NCI-H2107 treated with DMSO at 0.1 percent for 48 hours (cell line): Measurements from ENCODE around the gene PKM.

ENCODE experiments used
- DNase-seq: peaks from one replicate; lab custom pipeline; 2025; ENCODE audit not compliant: unreplicated experiment; lab: John Stamatoyannopoulos, UW

Gene PKM

DNA sequence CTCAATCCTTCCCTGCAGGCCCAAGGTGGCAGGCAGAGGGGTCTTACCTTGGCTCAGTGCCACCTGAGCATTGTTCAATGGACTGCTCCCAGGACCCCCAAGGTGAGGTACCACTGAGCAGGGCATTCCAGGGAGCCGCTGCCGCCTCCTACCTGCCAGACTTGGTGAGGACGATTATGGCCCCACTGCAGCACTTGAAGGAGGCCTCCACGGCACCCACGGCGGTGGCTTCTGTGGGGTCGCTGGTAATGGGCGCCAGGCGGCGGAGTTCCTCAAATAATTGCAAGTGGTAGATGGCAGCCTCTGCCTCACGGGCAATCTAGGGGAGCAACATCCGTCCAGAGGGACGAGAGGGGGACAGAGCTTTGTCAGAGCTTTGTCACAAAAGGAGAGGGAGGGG is 28.7 kb downstream of the PKM start:
- DNase-seq: no peak

DNA sequence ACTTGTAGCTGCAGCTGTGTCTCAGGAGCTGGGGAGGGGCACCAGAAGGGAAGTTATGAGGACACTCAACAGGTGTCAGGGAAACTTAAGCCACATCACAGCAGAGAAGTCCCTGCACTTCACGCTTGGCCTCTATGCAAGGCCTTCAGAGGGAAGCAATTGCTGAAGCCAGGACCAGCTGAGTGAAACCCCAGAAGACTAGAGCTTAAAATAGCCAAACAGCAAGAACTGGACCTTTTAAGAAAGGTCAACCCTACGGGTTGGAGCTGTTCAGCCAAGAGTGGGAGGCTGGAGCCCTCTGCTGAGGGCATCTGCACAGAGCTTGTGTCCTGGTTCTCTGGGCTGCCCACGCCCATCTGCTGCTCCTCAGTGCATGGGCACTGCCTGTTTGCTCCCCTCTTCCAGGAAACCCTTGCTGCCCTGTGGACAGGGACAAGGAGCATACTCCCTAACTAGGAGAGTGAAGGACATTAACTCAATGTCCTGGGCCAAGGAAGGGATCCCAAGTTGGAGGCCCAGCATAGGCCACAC is 29.5 kb downstream of the PKM start:
- DNase-seq: no peak

DNA sequence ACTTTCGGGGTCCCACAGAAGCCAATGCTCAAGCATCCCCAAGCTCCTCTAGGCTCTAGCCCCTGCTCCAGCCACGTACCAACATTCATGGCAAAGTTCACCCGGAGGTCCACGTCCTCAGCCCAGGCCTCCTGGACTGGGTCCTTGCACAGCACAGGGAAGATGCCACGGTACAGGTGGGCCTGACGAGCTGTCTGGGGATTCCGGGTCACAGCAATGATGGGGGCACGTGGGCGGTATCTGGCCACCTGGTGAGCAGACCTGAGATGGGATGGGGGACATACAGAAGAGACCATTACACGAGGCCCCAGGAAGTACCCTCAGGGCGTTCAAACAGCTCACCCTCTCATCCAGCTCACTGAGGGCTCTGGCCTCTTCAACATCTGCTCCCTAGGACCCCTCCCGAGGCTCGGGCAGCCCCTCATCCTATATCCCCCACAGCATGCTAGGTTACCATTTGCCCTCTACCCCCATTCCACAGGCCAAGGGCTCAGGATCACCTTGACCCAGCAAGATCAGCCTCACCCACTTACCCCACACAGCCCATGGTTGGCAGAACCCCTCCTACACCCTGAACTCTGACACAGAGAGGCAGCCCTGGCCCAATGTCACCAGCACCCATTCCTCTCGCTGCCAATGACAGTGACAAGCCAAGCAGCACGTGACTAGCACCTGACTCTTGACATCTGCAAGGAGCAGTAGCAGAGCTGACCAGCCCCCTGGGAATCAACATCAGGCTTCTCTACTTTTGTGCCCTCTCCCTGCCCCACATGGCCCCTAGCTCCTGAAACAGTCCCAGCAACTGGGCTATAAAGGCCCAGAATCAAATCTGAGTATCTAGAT is 30.4 kb downstream of the PKM start:
- no peak for DNase-seq

DNA sequence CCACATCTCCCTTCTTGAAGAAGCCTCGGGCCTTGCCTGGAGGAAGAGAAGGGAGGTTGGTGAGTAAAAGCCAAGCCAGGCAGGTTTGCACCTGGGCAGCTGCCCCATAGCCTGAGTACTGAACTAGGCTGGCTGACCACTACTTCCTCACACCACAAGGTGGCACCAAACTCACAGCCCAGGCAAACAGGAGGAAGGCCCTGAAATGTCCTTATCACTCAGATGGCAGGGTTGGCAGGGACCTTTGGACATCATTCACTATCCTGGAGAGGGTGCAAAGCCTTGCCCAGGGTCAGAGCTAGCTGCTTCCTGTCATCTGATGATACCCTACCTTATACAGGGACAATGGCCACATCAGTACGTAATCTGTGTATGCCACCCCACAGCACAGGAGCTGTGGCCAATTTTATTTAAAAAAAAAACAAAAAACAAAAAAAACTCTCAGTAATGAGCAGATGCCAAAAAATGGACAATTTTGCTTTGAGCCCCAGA is 31.2 kb downstream of the PKM start:
- peak; percentile 47 for DNase-seq

- DNase-seq: no peak
Observed at GRCh38 chr15:72199205-72199515, 31.8 kb downstream of the PKM start.

GRCh38 chr15:72198356-72199204 is 32.4 kb downstream of the PKM start:
- peak; percentile 46 for DNase-seq

- no peak for DNase-seq
Observed at GRCh38 chr15:72197460-72198355, 33.3 kb downstream of the PKM start, which contains the start of gene GRAMD2A. Gene GRAMD2A (minus strand): TSS chr15:72197787.

GRCh38 chr15:72197041-72197459 is 33.9 kb downstream of the PKM start:
- no peak for DNase-seq

DNA sequence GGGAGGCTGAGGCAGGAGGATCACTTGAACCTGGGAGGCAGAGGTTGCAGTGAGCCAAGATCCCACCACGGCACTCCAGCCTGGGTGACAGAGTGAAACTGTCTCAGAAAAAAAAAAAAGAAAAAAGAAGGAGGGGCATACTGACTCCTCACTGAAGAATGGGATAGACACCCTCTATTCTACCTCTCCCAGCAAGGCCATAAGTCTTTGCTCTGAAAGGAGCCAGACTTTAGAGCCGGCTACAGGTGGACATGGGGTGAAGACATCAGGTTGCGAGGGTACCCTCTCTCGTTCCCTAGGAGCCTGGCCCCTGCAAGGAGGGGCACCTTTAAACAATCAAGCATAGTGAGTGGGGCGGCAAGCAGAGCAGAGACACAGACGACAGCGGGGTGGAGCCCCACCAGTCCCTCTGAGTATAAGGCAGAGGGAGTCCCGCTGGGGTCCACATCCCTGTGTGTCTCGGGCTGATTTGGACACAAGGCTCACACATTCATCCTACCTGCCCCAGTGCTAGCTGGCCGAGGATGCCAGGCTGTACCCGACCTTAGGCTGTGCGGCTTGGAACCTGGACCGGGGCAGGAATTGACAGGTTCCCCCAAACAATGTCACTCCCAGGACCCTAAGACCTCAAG is 34.5 kb downstream of the PKM start:
- no peak for DNase-seq

GRCh38 chr15:72195101-72195511 is 35.9 kb downstream of the PKM start:
- DNase-seq: no peak

DNA sequence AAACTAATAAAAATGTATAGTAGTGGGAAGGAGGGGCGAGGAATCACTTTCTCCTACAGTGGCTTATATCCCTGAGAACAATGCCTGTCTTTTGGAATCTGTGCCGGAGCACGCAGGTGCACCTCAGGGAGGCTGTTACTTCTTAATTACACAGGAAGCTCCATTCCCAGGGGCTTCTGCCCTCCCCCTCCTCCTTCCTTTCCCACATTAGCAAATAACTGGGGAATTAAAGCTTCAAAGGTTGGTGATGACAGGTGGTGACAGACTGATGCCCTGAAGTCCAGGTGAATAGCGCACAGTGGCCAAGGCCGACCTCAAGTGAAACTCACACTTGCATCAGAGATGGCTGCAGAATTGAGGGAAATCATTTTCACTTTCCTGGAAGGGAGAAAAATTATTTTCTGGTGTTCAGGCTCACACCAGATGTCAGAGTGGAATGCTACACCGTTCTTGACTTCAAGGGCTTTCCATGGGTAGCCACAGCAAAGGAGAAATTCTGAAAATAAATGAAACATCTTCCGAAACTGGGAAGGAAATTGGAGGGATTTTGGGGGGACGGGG is 37.1 kb downstream of the PKM start:
- no peak for DNase-seq

DNA sequence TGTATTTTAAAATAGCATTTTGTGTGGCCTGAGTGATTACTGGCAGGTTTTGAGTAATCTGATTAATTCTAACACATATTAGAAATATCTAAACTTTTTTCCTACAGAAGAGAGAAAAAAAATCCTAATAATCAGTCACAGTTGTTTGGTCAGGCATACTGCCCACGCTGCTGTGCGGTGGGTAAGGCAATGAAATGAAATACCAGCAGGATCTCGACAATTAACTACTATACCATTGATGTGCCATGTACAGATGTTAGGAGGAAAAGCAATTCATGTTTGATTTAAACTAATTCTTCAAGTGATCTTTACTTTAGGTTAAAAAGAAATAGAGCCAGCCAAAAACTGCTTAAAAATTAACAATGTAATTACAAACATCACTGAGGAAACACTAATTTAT is 38.6 kb downstream of the PKM start:
- no peak for DNase-seq

- DNase-seq: no peak
Observed at GRCh38 chr15:72189250-72189902, 41.6 kb downstream of the PKM start.

DNA sequence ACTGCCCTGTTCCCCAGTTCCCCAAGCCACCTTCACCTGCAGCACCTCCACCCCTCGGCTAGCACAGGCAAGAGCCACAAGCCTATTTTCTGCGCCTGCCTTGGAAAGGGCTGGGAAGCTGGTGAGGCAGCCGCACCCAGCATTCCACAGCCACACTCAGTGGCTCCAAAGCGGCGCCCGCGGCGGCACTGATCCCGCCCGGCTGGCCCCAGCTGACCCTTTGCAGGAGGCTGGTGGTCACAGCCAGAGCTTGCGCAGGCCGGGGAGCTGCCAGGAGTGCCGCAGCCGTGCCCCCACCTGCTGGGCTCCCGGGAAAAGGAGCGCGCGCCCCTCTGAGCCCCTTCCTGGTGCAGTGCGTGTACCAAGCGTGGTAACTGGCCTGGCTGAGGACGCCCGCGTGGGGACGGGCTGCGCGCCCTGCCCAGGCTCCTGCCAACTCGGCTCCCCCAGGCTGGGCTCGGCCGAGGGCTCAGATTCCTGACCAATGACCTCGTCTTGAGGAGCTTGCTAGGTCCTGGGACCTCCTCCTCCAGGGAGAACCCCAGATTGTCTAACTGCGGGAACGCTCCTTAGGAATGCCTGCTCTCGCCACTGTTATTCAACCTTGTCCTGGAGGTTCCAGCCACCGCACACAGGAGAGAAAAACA is 46.7 kb downstream of the PKM start:
- DNase-seq: no peak

GRCh38 chr15:72183781-72184164 is 47.2 kb downstream of the PKM start:
- no peak for DNase-seq

GRCh38 chr15:72182673-72183072 is 48.3 kb downstream of the PKM start:
- DNase-seq: no peak

- DNase-seq: no peak
Observed at GRCh38 chr15:72182244-72182643, 48.7 kb downstream of the PKM start.

GRCh38 chr15:72180761-72181324 is 50.1 kb downstream of the PKM start:
- no peak for DNase-seq
